ENCODE measurements around the gene CD59. TPM values are rescaled to one million over a fixed set of nuclear protein-coding genes. Genes with fewer than 3 reads are reported as not detected.

Gene CD59
- total and polyA plus RNA-seq, 2 of the 4 experiments (the other 2 are of a cell fraction) = 765 to 1,140 TPM

DNA sequence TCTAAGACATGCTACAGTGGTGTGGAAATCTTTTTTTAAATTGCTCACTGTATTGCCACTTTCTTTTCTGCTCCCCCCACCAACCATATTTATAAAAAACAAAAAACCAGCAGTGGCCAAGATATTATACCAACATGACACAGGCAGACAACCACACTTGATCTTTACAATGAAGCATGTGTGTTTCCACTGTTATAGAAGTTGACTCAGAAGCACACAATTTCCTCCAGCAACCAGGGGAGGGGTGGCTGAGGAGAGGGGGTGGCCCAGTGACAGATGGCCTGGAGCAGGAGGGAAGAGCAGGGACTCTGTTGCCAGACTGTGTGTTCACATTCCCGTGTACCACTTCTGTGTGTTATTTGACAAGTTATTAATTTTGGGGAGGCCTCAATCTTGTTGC is 14.8 kb downstream of the CD59 start:
- Histone ChIP-seq H3K4me2 (ENCODE audit: low read depth, low read length) (no peak overlapping the region), H4K8ac (ENCODE audit: low read depth in 2 of 2, low read length in 2 of 2) (0 out of 4 replicates have a peak overlapping the region, but pooled peaks of 1 of the 2 experiments have one; percentile 0), H3K36me3 (ENCODE audit: control insufficient read depth, insufficient read depth, low read length) (peaks cover 40% of the 10 kb centered on the region), H2AK9ac (replicated peaks; ENCODE audit: low read depth, low read length, poor library complexity) (no peak overlapping the region), H3K23ac (ENCODE audit: low read depth, low read length) (no peak overlapping the region), H3K9me1 (ENCODE audit: insufficient read depth, low read length) (peaks cover 38% of the 10 kb centered on the region), H2AFZ (replicated peaks; ENCODE audit: low read length, poor library complexity) (no peak overlapping the region), H4K5ac (ENCODE audit: low read depth, low read length) (no peak overlapping the region), H3K79me1 (ENCODE audit: low read depth in 1 of 2, low read length in 2 of 2) (peaks cover 37 to 82% of the 10 kb centered on the region in 2 experiments), H3K14ac (replicated peaks; ENCODE audit: low read depth, low read length) (no peak overlapping the region; the same call in 1 of the 2 replicates), H4K91ac (ENCODE audit: insufficient read depth, low read depth, low read length) (no peak overlapping the region), H3K9me3 (ENCODE audit: control insufficient read depth, insufficient read depth, low read length) (no peaks in the 10 kb centered on the region), H3K9ac (ENCODE audit: low read depth, low read length) (no peak overlapping the region), H2AK5ac (ENCODE audit: low read depth, low read length) (no peak overlapping the region), H3K18ac (ENCODE audit: low read depth, low read length) (no peak overlapping the region; the same call in 1 of the 2 replicates), H2BK5ac (ENCODE audit: low read depth, low read length, poor library complexity, severe bottlenecking) (peak overlapping the region; percentile 74), H3K27ac (ENCODE audit: insufficient read depth, low read length) (peak overlapping the region; percentile 38; the same call in 1 of the 2 replicates), H3K56ac (ENCODE audit: extremely low read depth, insufficient read depth, low read length) (no peak overlapping the region), H3K4me3 (ENCODE audit: insufficient read depth, low read depth, low read length) (no peak overlapping the region), H2BK15ac (ENCODE audit: low read depth, low read length) (no peak overlapping the region), H3K4ac (ENCODE audit: low read depth, low read length) (peak overlapping the region; percentile 34; the same call in 1 of the 2 replicates), H2BK20ac (ENCODE audit: low read depth, low read length) (0 out of 2 replicates have a peak overlapping the region, but pooled peaks have one; percentile 21), H3K4me1 (ENCODE audit: control insufficient read depth, insufficient read depth, low read length) (peaks cover 36% of the 10 kb centered on the region), H2BK120ac (ENCODE audit: low read depth, low read length) (0 out of 2 replicates have a peak overlapping the region, but pooled peaks have one; percentile 18), H3K27me3 (ENCODE audit: control insufficient read depth, insufficient read depth, low read length) (no peaks in the 10 kb centered on the region), H4K20me1 (ENCODE audit: insufficient read depth, low read length) (peaks cover 70% of the 10 kb centered on the region)
- ChIA-PET POLR2A (ENCODE audit: unreplicated experiment) (no interaction called here), CTCF (no interaction called here)
- intact Hi-C loops (cut with micrococcal nuclease) = no loop called here
- 0 out of 2 replicates have a peak, but pooled peaks have one; percentile 26 for TF ChIP-seq FOS (IDR thresholded peaks at IDR 0.05; ENCODE audit: low read depth, low read length)
- TF ChIP-seq NFE2L2 (IDR thresholded peaks at IDR 0.05; ENCODE audit: low read depth, low read length) = no peak
- TF ChIP-seq RAD21 (IDR thresholded peaks at IDR 0.05; ENCODE audit: low read length) = no peak
- no peak for TF ChIP-seq SMC3 (IDR thresholded peaks at IDR 0.05; ENCODE audit: low read depth, low read length)
- peak; percentile 42; the same call in 1 of the 2 replicates for TF ChIP-seq MAZ (IDR thresholded peaks at IDR 0.05; ENCODE audit: borderline replicate concordance, low read depth, low read length)
- no CpG with 5 or more reads among the region's 1 CpG for WGBS, 2 experiments (ENCODE audit: extremely low coverage in 2 of 2, insufficient read length in 1 of 2)
- in situ Hi-C loops (cut with MboI; ENCODE audit: low sequenced_read_pairs) = no loop called here
- dilution Hi-C loops (cut with HindIII; ENCODE audit: low sequenced_read_pairs, unreplicated experiment) = no loop called here
- DNase-seq (peak; percentile 79), ATAC-seq (ENCODE audit: low read depth) (peak; percentile 38)
- BruUV-seq (replicated peaks) = no TSS peak
